HG03196 (cell line): Measurements from ENCODE around the gene PSMC5.
"Not testable (repeated sequence)": the region's sequence is repeated elsewhere in the genome, so short reads cannot be mapped to it uniquely, and the experiment has no call there.

Experiments used
- ATAC-seq: cut with Tn5 transposase; IDR thresholded peaks from one replicate; pipeline ENCODE4 v1.9.1; 2021; ENCODE audit not compliant: unreplicated experiment

The PSMC5 gene

DNA sequence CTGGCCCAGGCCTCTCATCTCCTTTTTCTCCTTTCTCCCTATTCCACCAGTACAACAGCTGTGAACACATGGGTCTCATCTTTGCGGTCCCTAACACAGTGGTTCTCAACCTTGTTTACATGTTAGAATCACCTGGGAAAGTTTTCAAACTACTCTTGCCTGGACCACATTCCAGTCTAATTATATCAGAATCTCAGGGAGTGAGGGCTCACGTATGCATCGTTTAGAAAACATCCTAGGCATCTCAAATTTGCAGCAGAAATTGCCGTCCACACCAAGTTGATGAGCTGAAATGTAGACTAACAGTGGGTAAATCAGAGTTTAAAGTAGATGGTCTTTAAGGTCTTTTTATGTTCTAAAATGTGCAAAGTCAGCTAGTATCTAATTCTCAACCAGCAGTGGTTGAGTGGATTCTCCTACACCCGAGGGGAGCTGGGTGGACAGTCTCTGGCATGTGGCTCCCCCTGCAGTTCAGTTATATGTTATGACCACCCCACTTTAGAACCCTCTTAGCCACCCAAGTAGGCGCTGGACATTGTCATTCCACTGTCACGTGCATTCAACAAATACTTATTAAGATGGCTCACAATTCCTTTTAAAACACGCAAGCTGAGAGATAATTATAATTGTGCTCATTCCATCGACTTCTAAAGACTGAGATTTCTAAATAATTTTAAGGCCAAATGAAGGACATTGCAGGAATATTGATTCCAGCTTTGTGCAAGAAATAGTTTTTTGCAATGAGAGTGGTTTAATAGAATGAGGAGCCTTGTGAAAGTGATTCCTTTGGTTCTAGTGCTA, 42.5 kb downstream of the PSMC5 start:
- ATAC-seq, result not testable (repeated sequence)

GRCh38 chr17:63870292-63870665, 43.0 kb downstream of the PSMC5 start:
- ATAC-seq, result not testable (repeated sequence)

- ATAC-seq, result not testable (repeated sequence)
These were observed 44.6 kb downstream of the PSMC5 start for GRCh38 chr17:63871646-63872365.

DNA sequence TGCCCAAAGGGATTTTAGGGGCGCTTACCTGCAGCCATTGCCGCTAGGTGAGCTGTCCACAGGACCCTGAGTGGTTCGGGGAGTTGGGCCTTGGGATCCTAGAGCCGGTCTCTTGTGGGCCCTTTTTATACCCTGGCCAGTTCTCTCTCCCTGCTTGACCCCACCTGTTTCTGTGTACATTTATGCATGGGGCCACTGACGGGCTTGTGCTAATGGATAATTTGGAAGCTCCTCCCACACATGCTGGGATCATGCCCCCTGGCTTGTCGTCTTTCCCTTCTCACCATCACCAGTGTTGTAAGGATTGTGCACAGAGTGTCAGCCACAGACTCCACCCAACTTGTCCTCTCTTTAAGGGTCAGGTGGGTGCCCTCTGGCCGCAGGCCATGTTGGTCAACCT, 46.3 kb downstream of the PSMC5 start, which contains the start of gene CSH2:
CSH2 (minus strand) TSS at position 101 of the 400 bp plus-strand sequence; CDS start at position 38, 63 bp downstream.
- ATAC-seq, result not testable (repeated sequence)

DNA sequence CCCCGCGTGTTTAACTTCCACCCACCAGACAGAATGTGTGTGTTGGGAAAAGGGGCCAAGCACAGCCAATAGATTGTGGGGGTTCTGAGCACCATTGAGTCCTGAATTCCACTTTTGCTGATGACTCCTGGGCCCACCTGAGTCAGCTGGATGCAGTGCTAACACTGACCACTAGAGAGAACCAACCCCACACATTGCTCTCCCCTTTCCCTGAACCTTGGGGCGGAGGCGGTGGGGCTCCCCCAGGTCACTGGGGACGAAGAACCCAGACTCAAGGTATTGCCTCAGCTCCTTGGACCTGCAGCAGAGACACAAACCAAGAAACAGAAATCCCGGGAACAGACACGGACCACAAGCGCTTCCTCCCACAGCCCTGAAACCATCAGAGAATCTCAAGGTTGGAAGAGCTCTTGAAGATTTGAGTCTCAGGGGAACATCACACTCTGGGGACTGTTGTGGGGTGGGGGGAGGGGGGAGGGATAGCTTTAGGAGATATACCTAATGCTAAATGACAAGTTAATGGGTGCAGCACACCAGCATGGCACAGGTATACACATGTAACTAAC, 46.9 kb downstream of the PSMC5 start:
- ATAC-seq, result not testable (repeated sequence)

GRCh38 chr17:63874693-63875092, 47.5 kb downstream of the PSMC5 start:
- ATAC-seq, result not testable (repeated sequence)

DNA sequence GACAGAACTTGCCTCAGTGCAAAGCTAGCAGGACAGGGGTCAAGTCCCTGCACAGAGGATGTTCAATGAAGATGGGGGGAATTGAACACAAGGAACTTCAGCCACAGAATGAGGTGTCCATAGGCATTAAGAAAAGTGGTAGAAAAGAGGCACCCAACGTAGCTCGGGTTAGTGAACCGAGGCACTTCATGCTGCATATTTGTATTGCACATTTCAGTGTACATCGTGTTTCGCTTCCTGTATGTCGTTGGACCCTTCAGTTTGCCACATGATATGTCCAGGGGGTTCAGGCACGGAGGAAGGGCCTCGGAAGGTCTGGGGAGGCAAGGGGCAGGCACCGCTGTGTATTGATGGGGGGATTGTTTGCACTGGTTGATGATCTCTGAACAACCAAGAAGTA, 51.2 kb downstream of the PSMC5 start:
- not testable (repeated sequence) for ATAC-seq

DNA sequence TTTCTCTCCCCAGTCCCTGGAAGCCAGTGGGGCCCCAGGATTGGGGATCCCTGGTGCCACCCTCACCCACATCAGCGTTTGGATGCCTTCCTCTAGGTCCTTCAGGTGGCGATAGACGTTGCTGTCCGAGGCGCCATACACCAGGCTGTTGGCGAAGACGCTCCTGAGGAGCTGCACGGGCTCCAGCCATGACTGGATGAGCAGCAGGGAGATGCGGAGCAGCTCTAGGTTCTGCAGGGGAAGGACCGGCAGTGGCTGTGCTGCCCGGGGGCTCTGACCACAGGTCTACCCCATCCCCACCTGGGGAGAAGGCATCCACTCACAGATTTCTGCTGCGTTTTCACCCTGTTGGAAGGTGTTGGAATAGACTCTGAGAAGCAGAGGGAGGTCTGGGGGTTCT, 53.5 kb downstream of the PSMC5 start:
- ATAC-seq, result no peak

- ATAC-seq, result not testable (repeated sequence)
These were observed 54.1 kb downstream of the PSMC5 start for GRCh38 chr17:63881337-63881736.
